Heart right ventricle (tissue), 16 donors: ENCODE data around the gene C9orf78. TPM values are rescaled to one million over a fixed set of nuclear protein-coding genes. Genes with fewer than 3 reads are reported as not detected.
A peak's percentile ranks its signal among the peaks of the same experiment; 100 is the strongest.

Source experiments
- ATAC-seq, 8 donors: fragments of 200-7000 bp; cut with Tn5 transposase; one replicate each; pipeline ENCODE4 v1.9.1; 2020; ENCODE audit warnings: mild to moderate bottlenecking in 8 of 8, moderate library complexity in 8 of 8, moderate number of reproducible peaks in 1 of 8
- DNase-seq, 2 donors: peaks; one replicate each; pipeline ENCODE4 v3.0.0-alpha.2; 2020
- H3K27ac ChIP-seq, 10 donors: fragments of 200-600 bp; sonication (generic) in 2 of 10; one replicate each; pipeline versions ENCODE4 v1.5.0 to v1.8.0; 2020 to 2022; ENCODE audit warnings: mild to moderate bottlenecking in 3 of 10
- H3K27me3 ChIP-seq, 7 donors: fragments of 200-600 bp; one replicate each; pipeline ENCODE4 v1.8.0; 2021 to 2022; ENCODE audit warnings: mild to moderate bottlenecking in 2 of 7
- H3K36me3 ChIP-seq, 9 donors: fragments of 200-600 bp; sonication (generic) in 1 of 9; one replicate each; pipeline versions ENCODE4 v1.5.0 to v1.8.0; 2020 to 2022; ENCODE audit warnings: mild to moderate bottlenecking in 2 of 9
- H3K4me1 ChIP-seq, 9 donors: fragments of 200-600 bp; sonication (generic) in 1 of 9; one replicate each; pipeline versions ENCODE4 v1.5.0 to v1.8.0; 2020 to 2022; ENCODE audit warnings: mild to moderate bottlenecking in 4 of 9
- H3K4me3 ChIP-seq, 10 donors: fragments of 200-600 bp; sonication (generic) in 2 of 10; one replicate each; pipeline versions ENCODE4 v1.5.0 to v1.8.0; 2020 to 2022; ENCODE audit warnings: mild to moderate bottlenecking in 7 of 10, moderate library complexity in 2 of 10
- H3K9me3 ChIP-seq, 11 donors: fragments of 200-600 bp in 10 of 11; sonication (generic) in 2 of 11; one replicate each; pipeline versions ENCODE4 v1.5.0 to v1.8.0; 2013 to 2022; ENCODE audit warnings: mild to moderate bottlenecking in 2 of 11, control low read depth in 1 of 11, moderate library complexity in 1 of 11
- WGBS, 2 donors: extraction: QIAGEN DNeasy Blood & Tissue Kit; methylation state at CpG; one replicate each; pipeline ENCODE4 v1.1.7; 2013; ENCODE audit warnings: inconsistent platforms in 1 of 2; 5-methylcytosine and 5-hydroxymethylcytosine counted together
- intact Hi-C, 10 donors: fragments of 100-400 bp; cut with DNase I; formaldehyde crosslinking; loops; one replicate each; pipeline versions ENCODE4 v1.11.1 to v1.14.2; 2022
- polyA plus RNA-seq, 2 donors: library from polyadenylated mRNA; stranded (reverse); fragments of 200-250 nt; gene quantifications; one replicate each; pipeline ENCODE4 v1.2.3, GENCODE V29; 2013
- total RNA-seq, 10 donors: library from RNA; stranded (reverse); fragmentation: NEBNext Ultra II Directional in 3 of 10; extraction: Animal tissue kit (Norgen Biotek cat#: 25700) in 3 of 10; gene quantifications; one replicate each; pipeline versions ENCODE4 v1.2.1 to v1.2.4, GENCODE V29; 2021 to 2023
- TF ChIP-seq, protein P1 (sequence below), 9 donors: fragments of 200-600 bp; sonication (generic) in 2 of 9; IDR thresholded peaks; one replicate each; pipeline versions ENCODE4 v1.5.0 to v1.8.0; 2021 to 2022; ENCODE audit warnings: antibody characterized with exemption in 9 of 9, mild to moderate bottlenecking in 5 of 9, moderate library complexity in 1 of 9
- donor health status: Arrhythmogenic right ventricular cardiomyopathy.
- donor health status: ischemic (EF 13 %, LVEDD 7.1; RV severe dilation, severe dysfunction).
- donor health status: healthy with polysubstance abuse.
- donor health status: DM: no; HTN: yes; CAD: no.
- donor health status: DM: no; HTN: no; CAD: no.
- donor health status: ischemic (EF 25% LVEDD 6.9; RV normal size, moderate dysfunction).
- donor health status: ischemic (EF 25% LVEDD 5.7; RV mildly dilated, moderate dysfunction).
- donor health status: healthy.
- donor health status: DM: yes; HTN: yes; CAD: no.
- donor health status: Ischemic cardiomyopathy.
- donor health status: ischemic (EF 35%, LVEDD 5.7; RV mildly dilated, moderate dysfunction).
- donor health status: nonischemic (EF 11% LVEDD 7.7; RV severe dilation, severe dysfunction).
- donor health status: DM: yes; HTN: yes; CAD: no.
- donor health status: PGD.
- donor health status: ischemic (EF 29% LVEDD 5.4; RV normal size, mild dysfunction).
- donor health status: nonischemic (EF 23%, LVEDD 6.1; RV moderate dilation, normal function).

C9orf78 gene
- total and polyA plus RNA-seq, 12 donors: 25.7 to 66.2 (median 30.7) TPM

DNA sequence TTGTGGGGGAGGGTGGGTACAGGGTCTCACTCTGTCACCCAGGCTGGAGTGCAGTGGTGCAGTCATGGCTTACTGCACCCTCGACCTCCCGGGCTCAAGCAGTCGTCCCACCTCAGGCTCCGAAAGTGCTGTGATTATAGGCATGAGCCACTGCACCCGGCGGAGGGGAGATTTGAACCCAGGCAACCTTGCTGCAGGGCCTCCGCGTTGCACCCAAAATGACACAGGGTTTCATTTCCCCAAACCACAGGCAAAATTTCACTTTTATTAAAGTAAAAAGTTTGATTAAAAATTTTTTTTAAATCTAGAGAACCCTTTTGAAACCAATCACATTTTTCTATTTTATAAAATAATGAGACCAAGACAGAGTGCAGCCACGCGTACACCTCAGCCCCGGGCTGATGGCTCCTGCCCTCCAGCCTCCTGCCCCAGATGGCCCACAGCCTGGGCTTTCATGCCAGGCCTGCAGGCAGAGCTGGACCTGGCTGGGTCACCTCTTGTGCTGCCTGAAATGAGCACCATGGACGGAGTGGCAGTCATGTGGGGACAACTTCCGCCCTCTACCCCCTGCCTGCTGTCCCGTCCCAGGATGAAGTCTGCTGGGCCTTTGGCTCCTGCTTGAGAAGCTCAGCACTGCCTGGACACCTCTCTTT, 30.7 kb upstream of the C9orf78 start:
- H3K4me3 ChIP-seq: no peak overlapping the region
- TF ChIP-seq, protein P1, sequence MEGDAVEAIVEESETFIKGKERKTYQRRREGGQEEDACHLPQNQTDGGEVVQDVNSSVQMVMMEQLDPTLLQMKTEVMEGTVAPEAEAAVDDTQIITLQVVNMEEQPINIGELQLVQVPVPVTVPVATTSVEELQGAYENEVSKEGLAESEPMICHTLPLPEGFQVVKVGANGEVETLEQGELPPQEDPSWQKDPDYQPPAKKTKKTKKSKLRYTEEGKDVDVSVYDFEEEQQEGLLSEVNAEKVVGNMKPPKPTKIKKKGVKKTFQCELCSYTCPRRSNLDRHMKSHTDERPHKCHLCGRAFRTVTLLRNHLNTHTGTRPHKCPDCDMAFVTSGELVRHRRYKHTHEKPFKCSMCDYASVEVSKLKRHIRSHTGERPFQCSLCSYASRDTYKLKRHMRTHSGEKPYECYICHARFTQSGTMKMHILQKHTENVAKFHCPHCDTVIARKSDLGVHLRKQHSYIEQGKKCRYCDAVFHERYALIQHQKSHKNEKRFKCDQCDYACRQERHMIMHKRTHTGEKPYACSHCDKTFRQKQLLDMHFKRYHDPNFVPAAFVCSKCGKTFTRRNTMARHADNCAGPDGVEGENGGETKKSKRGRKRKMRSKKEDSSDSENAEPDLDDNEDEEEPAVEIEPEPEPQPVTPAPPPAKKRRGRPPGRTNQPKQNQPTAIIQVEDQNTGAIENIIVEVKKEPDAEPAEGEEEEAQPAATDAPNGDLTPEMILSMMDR (IDR thresholded peaks at IDR 0.05): no peak
- no peak for DNase-seq
- H3K27me3 ChIP-seq: no peaks in the 10 kb centered on the region
- intact Hi-C loops: no loop called here
- H3K27ac ChIP-seq: peak overlapping the region in 1 of 10 donors; percentile 44
- 75 to 90% methylated on average over 14 of the region's 14 CpGs for WGBS, 2 donors
- H3K9me3 ChIP-seq: no peaks in the 10 kb centered on the region
- no peak for ATAC-seq
- peaks cover 0 to 83% (median 27%) of the 10 kb centered on the region in 9 donors for H3K36me3 ChIP-seq
- peaks cover 0 to 50% (median 0%) of the 10 kb centered on the region in 9 donors for H3K4me1 ChIP-seq

- 64 to 78% methylated on average over 11 of the region's 11 CpGs for WGBS, 2 donors
- Histone ChIP-seq H3K9me3 (no peaks in the 10 kb centered on the region), H3K4me3 (no peak overlapping the region), H3K27me3 (no peaks in the 10 kb centered on the region), H3K36me3 (peaks cover 0 to 90% (median 32%) of the 10 kb centered on the region in 9 donors), H3K4me1 (peaks cover 0 to 50% (median 0%) of the 10 kb centered on the region in 9 donors), H3K27ac (peak overlapping the region in 1 of 10 donors; percentile 34)
- TF ChIP-seq, protein P1 (IDR thresholded peaks at IDR 0.05): no peak
- DNase-seq (no peak), ATAC-seq (no peak)
- intact Hi-C loops: no loop called here
Observed at GRCh38 chr9:129864991-129865647, 30.0 kb upstream of the C9orf78 start.

- TF ChIP-seq, protein P1 (IDR thresholded peaks at IDR 0.05): no peak
- H3K9me3 ChIP-seq: no peaks in the 10 kb centered on the region
- no peak overlapping the region for H3K4me3 ChIP-seq
- no peaks in the 10 kb centered on the region for H3K27me3 ChIP-seq
- H3K4me1 ChIP-seq: peaks cover 0 to 36% (median 0%) of the 10 kb centered on the region in 9 donors
- WGBS, 2 donors: 66% methylated on average over 14 of the region's 14 CpGs
- intact Hi-C loops: no loop called here
- no peak for DNase-seq
- H3K27ac ChIP-seq: peak overlapping the region in 1 of 10 donors; percentile 40
- peaks cover 0 to 90% (median 40%) of the 10 kb centered on the region in 9 donors for H3K36me3 ChIP-seq
- ATAC-seq: no peak
Observed at GRCh38 chr9:129863059-129863690, 28.1 kb upstream of the C9orf78 start.

DNA sequence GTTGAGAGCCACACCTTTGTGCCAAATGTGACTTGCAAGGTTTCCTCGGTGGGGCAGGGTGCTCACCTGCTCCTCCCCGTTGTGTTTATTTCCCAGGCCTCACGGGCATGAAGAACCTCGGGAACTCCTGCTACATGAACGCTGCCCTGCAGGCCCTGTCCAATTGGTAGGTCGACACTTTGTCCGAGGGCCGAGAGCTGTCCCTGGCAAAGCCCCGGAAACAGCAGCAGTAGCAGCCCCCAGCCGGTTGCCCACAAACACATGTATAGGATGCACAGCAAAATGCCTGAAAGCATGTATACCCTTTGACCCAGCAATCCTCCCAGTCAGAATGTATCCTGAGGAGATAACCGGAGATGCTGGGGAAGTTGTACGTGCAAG, 26.4 kb upstream of the C9orf78 start:
- H3K9me3 ChIP-seq: no peaks in the 10 kb centered on the region
- ATAC-seq: no peak
- no peaks in the 10 kb centered on the region for H3K27me3 ChIP-seq
- H3K4me3 ChIP-seq: no peak overlapping the region
- peaks cover 0 to 96% (median 44%) of the 10 kb centered on the region in 9 donors for H3K36me3 ChIP-seq
- no peak for DNase-seq
- intact Hi-C loops: no loop called here
- TF ChIP-seq, protein P1 (IDR thresholded peaks at IDR 0.05): no peak
- H3K4me1 ChIP-seq: peaks cover 0 to 25% (median 0%) of the 10 kb centered on the region in 9 donors
- no peak overlapping the region for H3K27ac ChIP-seq
- 86 to 95% methylated on average over 12 of the region's 12 CpGs for WGBS, 2 donors
